ENCODE measurements around the gene CTSW.

Gene CTSW

DNA sequence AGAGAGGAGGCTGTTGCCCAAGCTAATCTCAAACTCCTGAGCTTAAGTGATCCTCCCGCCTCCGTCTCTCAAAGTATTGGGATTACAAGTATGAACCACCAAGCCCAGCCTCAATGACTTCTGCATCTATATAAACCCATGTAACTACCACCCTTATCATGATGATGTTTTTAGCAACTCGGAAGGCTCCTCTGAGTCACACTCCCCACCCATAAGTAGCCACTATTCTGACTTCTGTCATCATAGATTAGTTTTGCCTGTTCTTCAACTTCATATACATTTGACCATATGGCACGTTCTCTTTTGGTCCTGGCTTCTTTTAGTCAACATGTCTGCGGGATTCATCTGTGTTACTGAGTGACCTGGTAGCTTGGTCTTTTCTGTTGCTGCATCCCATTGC is 27.0 kb downstream of the CTSW start:
- no peak for DNase-seq

GRCh38 chr11:65907878-65908277 is 28.2 kb downstream of the CTSW start:
- no peak for DNase-seq

- DNase-seq = no peak
These were observed 32.3 kb downstream of the CTSW start for GRCh38 chr11:65911682-65912568.

GRCh38 chr11:65912845-65913244 is 33.2 kb downstream of the CTSW start:
- no peak for DNase-seq

DNA sequence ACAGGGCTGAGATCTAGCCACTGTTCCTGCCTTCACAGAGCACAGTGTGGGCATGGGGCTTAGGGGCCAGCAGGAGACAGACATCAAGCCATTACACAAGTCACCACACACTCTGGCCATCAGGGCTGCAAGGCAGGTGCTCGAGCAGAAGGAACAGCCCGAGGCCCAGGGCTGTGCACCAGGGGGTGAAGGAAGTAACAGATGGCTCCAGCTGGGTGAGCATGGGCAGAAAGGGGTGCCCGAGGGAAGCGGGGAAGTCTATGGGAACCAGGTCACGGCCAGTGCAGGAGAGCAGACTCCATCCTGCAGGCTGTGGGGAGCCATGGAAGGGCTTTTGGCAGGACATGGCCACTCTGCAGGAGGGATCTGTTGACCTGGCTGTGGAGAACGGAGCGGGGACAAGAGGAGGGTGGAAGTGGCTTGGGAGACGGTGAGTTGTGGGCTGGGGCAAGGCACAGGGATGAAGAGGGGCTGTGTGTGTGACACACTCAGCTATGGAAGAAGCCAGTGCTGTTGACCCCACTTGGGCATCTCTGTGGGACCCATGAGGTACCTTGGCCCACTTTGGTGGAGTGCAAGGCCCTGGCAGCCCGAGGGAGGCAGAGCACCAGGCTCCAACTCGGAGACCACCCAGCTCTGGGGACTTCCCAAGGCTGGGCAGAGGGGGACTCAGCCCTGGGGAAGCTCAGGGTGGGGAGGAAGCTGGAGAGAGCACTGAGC is 35.6 kb downstream of the CTSW start:
- no peak for DNase-seq

- no peak for DNase-seq
These were observed 36.2 kb downstream of the CTSW start for GRCh38 chr11:65915821-65916251.

- no peak for DNase-seq
These were observed 36.8 kb downstream of the CTSW start for GRCh38 chr11:65916391-65916790.

DNA sequence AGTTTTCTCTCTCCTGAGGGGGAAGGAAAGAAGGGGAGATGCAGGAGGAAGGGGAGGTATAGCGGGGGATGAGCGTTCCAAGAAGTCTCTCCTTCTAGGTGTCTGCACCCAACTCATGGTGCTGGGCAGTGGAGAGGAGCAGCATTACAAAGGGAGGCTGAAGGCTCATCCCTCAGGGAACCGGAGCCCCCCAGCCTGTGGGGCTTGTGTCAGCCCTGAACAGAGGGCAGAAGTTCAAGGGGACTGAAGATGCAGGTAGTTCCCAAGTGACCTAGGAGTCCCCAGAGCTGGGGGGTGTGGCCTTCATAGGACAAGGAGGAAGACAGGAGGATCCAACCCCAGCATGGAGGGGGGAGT is 37.4 kb downstream of the CTSW start:
- no peak for DNase-seq

DNA sequence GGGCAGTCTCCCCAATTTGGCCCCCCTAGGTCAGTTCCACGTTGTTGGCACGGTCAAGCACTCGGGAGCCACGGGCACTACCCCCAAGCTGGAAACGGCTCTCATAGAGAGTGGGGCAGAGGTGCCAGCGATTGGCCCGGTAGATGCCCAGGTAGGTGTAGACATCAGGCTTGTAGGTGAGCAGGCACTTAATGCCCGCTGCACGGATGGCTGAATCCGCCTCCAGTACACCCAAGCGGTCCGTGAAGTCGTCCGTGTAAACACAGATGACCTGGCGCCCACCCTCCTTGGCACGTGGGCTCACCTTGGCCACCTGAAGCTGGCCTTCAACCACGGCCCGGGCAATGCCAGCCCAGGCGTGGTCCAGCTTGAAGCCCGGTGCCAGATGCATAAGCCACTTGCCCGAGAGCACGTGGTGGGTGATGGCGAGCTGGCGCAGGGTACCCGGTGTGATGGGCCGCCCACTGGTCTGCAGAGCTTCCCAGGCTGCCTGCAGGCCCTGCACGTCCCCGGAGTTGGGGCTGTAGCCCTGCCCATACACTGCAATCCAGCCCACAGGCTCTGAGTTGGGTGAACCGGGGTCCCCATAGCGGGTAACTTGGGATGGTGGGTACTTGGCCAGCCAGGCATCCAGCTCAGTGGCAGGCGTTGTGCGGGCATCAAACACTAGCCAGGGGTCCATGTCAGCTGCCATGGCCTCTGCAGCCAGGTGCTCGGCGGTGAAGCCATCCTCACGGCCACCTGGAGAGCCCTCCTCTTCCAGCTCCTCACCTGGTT is 38.0 kb downstream of the CTSW start:
- DNase-seq = no peak

DNA sequence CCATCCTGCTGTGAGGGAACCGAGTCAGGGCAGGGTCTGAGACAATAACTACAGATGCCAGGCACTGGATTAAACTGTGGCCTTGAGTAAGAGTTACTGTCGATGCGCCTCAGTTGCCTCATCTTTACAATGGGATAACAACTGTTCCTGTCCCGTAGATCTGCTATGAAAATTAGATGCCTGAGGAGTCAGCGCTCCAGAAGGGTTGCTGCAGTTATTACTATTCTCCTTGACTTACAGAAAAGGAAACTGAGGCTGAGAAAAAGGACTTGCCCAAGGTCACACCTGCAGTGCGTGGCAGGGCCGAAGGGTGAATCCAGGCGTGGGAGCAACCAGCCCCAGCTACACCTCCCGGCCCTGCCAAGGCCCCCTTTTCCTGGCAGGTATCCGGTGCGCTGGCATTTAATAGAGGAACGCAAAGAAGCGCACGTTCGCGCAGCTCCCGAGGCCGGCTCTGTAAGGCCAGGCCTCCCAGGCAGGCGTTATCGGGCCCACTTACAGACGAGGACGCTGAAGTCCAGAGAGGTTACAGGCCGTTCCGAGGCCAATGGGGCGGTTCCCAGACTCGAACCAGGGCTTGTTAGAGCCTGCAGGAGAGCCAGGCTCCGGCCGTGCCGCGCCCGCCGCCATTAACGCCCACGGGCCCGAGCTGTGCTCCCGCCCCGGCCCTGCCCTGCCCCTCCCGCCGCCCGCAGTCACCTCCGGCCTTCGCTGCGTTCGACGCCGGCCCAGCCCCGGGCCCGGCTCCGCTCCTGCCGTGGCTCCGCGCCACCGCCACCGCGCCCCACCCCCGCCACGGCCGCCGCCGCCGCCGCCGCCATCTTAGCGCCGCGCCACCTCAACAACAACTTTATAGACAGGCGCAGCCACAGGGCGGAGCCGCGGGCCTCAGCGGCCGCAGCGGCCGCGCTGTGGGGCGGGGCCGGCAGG is 38.8 kb downstream of the CTSW start, which contains the start of gene C11orf68:
C11orf68 (minus strand) TSS at position 852 of the 930 bp plus-strand sequence; CDS start at position 821, 31 bp downstream.
- no peak for DNase-seq

DNA sequence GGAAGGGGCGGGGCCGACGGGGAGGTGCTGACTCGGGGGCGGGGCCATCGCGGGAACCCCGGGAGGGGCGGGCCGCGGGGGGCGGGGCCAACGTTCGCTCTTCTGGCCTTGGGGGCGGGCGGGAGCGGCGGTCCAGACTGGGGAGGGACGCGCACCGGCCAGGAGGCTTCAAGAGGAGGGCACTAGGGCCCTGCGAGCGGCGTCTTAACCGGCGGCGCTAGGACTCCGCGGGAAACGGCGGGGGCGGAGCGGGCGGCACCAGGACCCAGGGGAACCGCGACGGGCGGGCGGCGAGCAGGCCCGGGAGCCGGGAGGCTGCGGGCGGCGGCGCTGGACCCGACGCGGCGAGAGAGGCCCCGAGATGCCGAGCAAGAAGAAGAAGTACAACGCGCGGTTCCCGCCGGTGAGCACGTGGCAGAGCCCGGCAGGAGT is 39.5 kb downstream of the CTSW start, which contains the start of gene DRAP1:
DRAP1 (plus strand) TSS at position 286 of the 432 bp plus-strand sequence; CDS start at position 362, 76 bp downstream.
- peak; percentile 99 for DNase-seq

DNA sequence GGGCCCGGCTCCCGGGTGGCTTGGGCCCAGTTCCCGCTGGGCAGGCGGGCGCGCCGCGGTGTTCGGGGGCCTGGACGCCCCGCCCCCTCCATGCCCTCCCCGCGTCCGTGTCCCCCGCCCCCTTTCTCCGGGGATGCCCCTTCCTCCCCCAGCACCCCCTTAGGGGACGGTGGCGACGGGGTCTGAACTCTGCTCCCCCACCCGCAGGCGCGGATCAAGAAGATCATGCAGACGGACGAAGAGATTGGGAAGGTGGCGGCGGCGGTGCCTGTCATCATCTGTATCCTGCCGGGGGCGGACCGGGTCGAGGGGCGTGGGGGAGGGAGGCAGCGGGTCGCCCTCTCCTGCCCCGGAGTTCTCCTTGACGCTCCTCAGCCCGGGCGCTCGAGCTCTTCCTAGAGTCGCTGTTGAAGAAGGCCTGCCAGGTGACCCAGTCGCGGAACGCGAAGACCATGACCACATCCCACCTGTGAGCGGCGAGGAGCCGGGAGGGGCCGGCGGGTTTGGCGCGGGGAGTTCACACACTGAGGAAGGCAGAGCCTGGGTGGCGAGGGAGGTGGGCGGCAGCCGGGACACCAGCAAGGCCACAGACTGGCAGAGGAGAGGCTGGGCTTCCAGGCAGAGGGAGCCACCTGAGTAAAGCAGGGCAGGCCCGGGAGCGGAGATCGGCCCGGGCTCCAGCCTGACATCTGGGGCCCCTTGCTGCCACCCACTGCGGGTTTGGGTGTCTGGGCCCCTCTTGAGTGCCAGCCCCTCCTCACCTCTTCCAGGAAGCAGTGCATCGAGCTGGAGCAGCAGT is 40.1 kb downstream of the CTSW start:
- peak; percentile 67 for DNase-seq

DNA sequence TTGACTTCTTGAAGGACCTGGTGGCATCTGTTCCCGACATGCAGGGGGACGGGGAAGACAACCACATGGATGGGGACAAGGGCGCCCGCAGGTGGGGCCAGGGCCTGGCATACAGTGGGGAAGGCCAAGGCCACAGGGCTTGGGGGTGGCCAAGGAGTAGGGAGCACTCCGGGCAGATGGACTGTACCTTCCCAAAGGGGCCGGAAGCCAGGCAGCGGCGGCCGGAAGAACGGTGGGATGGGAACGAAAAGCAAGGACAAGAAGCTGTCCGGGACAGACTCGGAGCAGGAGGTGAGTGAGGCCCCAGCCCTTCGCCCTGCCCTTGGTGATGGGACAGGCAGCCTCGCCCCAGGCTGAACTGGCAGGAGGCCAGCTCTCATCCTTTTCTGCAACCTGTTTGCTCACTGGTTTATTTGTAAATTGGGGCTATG is 40.8 kb downstream of the CTSW start:
- DNase-seq = no peak

- DNase-seq = no peak
These were observed 41.5 kb downstream of the CTSW start for GRCh38 chr11:65921033-65921555.

GRCh38 chr11:65921876-65922275 is 42.2 kb downstream of the CTSW start:
- DNase-seq = no peak

DNA sequence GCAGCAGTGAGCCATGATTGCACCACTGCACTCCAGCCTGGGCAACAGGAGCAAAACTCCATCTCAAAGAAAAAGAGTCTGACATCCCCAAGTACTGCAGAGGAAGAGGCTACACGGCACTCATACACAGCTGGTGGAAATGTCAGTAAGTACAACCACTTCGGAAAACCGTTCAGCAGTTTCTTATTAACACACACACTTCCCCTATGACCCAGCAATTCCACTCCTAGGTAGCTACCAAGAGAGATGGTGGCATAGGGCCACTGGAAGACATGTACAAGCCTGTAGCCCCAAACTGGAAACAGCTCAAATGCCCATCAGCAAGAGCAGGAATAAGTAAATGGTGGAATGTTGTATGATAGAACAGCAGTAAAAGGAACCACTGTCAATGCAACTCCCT is 42.9 kb downstream of the CTSW start:
- DNase-seq = no peak

- DNase-seq = no peak
These were observed 45.8 kb downstream of the CTSW start for GRCh38 chr11:65925397-65925796.

DNA sequence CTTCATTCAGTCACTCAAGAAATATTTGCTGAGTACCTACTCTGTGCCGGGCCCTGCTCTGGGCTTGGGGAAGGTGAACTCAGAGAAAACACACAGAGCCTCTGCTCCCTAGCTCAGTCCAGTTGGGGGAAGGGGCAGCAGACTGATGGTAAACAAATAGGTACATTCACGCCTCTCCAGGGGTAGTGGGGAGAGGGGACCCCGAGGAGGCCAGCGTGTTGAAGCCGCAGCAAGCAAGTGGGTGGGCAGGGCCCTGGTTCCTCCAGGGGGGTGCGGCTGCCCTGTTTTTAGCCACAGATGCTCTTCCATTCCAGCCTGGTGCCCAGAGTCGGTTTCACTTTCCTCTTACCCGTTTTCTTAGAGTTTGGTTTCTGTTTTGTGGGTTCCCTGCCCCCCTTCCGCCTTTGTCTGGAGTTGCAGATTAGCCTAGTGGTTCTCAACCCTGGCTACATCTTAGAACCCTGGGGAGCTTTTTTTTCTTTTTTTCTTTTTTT is 48.3 kb downstream of the CTSW start:
- peak; percentile 77 for DNase-seq

GRCh38 chr11:65928667-65929066 is 49.0 kb downstream of the CTSW start:
- no peak for DNase-seq

- DNase-seq = no peak
These were observed 52.3 kb downstream of the CTSW start for GRCh38 chr11:65931773-65932557.

All from stimulated activated naive CD4-positive, alpha-beta T cell treated with Interleukin-2 at 50 U/mL for 16 hours (primary cell).